Spinal cord (tissue), 10 donors: ENCODE results near the gene ZNF408. TPM values are rescaled to one million over a fixed set of nuclear protein-coding genes. Genes with fewer than 3 reads are reported as not detected.
"Not testable (repeated sequence)": the region's sequence is repeated elsewhere in the genome, so short reads cannot be mapped to it uniquely, and the experiment has no call there.

Source experiments
- DNase-seq, 6 donors: peaks; one replicate each; pipeline versions ENCODE4 v3.0.0 to v3.0.0-alpha.2; 2013 to 2015; ENCODE audit warnings: low spot score in 6 of 6, low read depth in 4 of 6
- H3K27ac ChIP-seq: one replicate; pipeline ENCODE4 v1.5.1; 2013; ENCODE audit warnings: low read depth, low read length, control low read depth
- H3K27me3 ChIP-seq: one replicate; pipeline ENCODE4 v1.6.1; 2013; ENCODE audit warnings: low read length; ENCODE audit not compliant: control insufficient read depth, insufficient read depth
- H3K36me3 ChIP-seq: one replicate; pipeline ENCODE4 v1.6.1; 2013; ENCODE audit warnings: low read length; ENCODE audit not compliant: control insufficient read depth, insufficient read depth
- H3K4me1 ChIP-seq: one replicate; pipeline ENCODE4 v1.6.1; 2013; ENCODE audit warnings: low read length; ENCODE audit not compliant: control insufficient read depth, insufficient read depth
- H3K4me3 ChIP-seq: one replicate; pipeline ENCODE4 v1.5.1; 2013; ENCODE audit warnings: low read depth, low read length, control low read depth
- H3K9me3 ChIP-seq: one replicate; pipeline ENCODE4 v1.6.1; 2013; ENCODE audit warnings: low read length; ENCODE audit not compliant: control insufficient read depth, insufficient read depth
- WGBS: methylation state at CpG from one replicate; pipeline ENCODE4 v1.1.5; 2013; ENCODE audit warnings: missing lambda C conversion rate; ENCODE audit not compliant: insufficient coverage; 5-methylcytosine and 5-hydroxymethylcytosine counted together
- polyA plus RNA-seq, 2 donors: library from polyadenylated mRNA; unstranded; fragments of 120-200 nt; gene quantifications; one replicate each; pipeline ENCODE4 v1.2.1, GENCODE V29; 2013; ENCODE audit not compliant: insufficient read length in 2 of 2
- total RNA-seq, 2 donors: library from RNA; depleted of rRNA in 1 of 2; stranded (reverse); fragments of 120-200 nt in 1 of 2; fragments of >200 nt in 1 of 2; gene quantifications; one replicate each; pipeline versions ENCODE4 v1.2.3 to v1.2.4, GENCODE V29; 2013 to 2014
- donor health status: healthy.

Gene ZNF408
- total and polyA plus RNA-seq, 4 donors = 2.2 to 12.7 (median 9.9) TPM

GRCh38 chr11:46665356-46665755 lies 35.5 kb upstream of the ZNF408 start:
- no peaks in the 10 kb centered on the region for H3K9me3 ChIP-seq
- H3K36me3 ChIP-seq = peaks cover 61% of the 10 kb centered on the region
- DNase-seq = no peak
- 100% methylated on average over 1 of the region's 1 CpG for WGBS
- H3K27ac ChIP-seq = no peak overlapping the region
- no peak overlapping the region for H3K4me3 ChIP-seq
- peaks cover 12% of the 10 kb centered on the region for H3K4me1 ChIP-seq
- H3K27me3 ChIP-seq = no peaks in the 10 kb centered on the region

- peak in 1 of 6 donors; percentile 31 for DNase-seq
- Histone ChIP-seq H3K4me3 (no peak overlapping the region), H3K27ac (peak overlapping the region; percentile 59), H3K9me3 (no peaks in the 10 kb centered on the region), H3K27me3 (no peaks in the 10 kb centered on the region), H3K4me1 (peaks cover 12% of the 10 kb centered on the region), H3K36me3 (peaks cover 59% of the 10 kb centered on the region)
- WGBS = 40% methylated on average over 3 of the region's 5 CpGs
Measured at GRCh38 chr11:46666516-46666915, 34.3 kb upstream of the ZNF408 start.

- Histone ChIP-seq H3K4me1 (peaks cover 12% of the 10 kb centered on the region), H3K36me3 (peaks cover 63% of the 10 kb centered on the region), H3K27me3 (no peaks in the 10 kb centered on the region), H3K27ac (peak overlapping the region; percentile 59), H3K9me3 (no peaks in the 10 kb centered on the region), H3K4me3 (no peak overlapping the region)
- DNase-seq = peak in 2 of 6 donors; percentile 17 to 64
- WGBS = 52% methylated on average over 2 of the region's 2 CpGs
Measured at GRCh38 chr11:46667043-46667481, 33.8 kb upstream of the ZNF408 start.

GRCh38 chr11:46668480-46669085 lies 32.2 kb upstream of the ZNF408 start:
- Histone ChIP-seq H3K9me3 (no peaks in the 10 kb centered on the region), H3K4me3 (no peak overlapping the region), H3K4me1 (peaks cover 12% of the 10 kb centered on the region), H3K27me3 (no peaks in the 10 kb centered on the region), H3K36me3 (peaks cover 72% of the 10 kb centered on the region), H3K27ac (no peak overlapping the region)
- 92% methylated on average over 10 of the region's 12 CpGs for WGBS
- DNase-seq = no peak

DNA sequence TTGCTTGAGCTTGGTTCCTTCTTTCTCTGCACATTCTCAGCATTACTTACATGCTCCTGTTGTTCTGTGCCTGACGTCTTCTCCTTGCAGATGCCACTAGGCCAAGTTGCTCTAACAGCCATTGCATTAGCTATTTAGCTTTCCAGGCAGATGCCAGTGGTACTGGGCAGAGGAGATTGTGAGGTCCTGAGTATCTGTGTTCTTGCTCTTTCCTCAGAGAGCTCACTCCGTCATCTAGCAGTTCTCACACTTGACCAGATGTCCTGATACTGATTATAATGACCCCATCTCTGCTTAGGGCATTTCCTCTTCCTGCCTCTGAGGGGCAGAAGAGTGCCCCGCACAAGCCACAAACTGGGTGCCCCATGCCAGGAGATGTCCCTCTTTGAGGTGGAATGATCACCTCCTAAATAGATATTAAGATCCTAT lies 31.1 kb upstream of the ZNF408 start:
- H3K27ac ChIP-seq = no peak overlapping the region
- H3K4me1 ChIP-seq = peaks cover 12% of the 10 kb centered on the region
- H3K27me3 ChIP-seq = no peaks in the 10 kb centered on the region
- WGBS = no CpG with 5 or more reads among the region's 3 CpGs
- peaks cover 72% of the 10 kb centered on the region for H3K36me3 ChIP-seq
- H3K4me3 ChIP-seq = no peak overlapping the region
- H3K9me3 ChIP-seq = no peaks in the 10 kb centered on the region
- DNase-seq = no peak

DNA sequence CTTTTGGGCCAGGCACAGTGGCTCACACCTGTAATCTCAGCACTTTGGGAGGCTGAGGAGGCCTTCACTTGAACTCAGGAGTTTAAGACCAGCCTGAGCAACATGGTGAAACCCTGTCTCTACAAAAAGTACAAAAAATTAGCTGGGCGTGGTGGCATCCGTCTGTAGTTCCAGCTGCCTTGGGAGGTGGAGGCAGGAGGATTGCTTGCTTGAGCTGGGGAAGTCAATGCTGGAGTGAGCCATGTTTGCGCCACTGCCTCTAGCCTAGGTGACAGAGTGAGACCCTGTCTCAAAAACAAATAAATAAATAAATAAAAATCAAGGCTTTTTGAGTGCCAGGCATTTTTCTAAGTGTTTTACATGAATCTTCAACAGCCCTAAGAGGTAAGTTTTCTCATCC lies 30.3 kb upstream of the ZNF408 start:
- DNase-seq, H3K4me3 ChIP-seq, H3K27ac ChIP-seq, H3K9me3 ChIP-seq, H3K27me3 ChIP-seq: not testable (repeated sequence)
- Histone ChIP-seq H3K4me1 (peaks cover 18% of the 10 kb centered on the region), H3K36me3 (peaks cover 67% of the 10 kb centered on the region)
- WGBS = 100% methylated on average over 1 of the region's 3 CpGs

- 87% methylated on average over 9 of the region's 10 CpGs for WGBS
- Histone ChIP-seq H3K27ac (no peak overlapping the region), H3K4me1 (peaks cover 21% of the 10 kb centered on the region), H3K9me3 (no peaks in the 10 kb centered on the region), H3K27me3 (no peaks in the 10 kb centered on the region), H3K4me3 (no peak overlapping the region), H3K36me3 (peaks cover 76% of the 10 kb centered on the region)
- DNase-seq = no peak
Measured at GRCh38 chr11:46671958-46672315, 28.9 kb upstream of the ZNF408 start.

- Histone ChIP-seq H3K27me3 (no peaks in the 10 kb centered on the region), H3K4me1 (peaks cover 20% of the 10 kb centered on the region)
- no peak for DNase-seq
Measured at GRCh38 chr11:46672381-46672839, 28.4 kb upstream of the ZNF408 start.

GRCh38 chr11:46673713-46674462 lies 26.9 kb upstream of the ZNF408 start:
- Histone ChIP-seq H3K27me3 (no peaks in the 10 kb centered on the region), H3K9me3 (no peaks in the 10 kb centered on the region), H3K36me3 (peaks cover 80% of the 10 kb centered on the region), H3K27ac (peak overlapping the region; percentile 33), H3K4me3 (no peak overlapping the region), H3K4me1 (peaks cover 16% of the 10 kb centered on the region)
- WGBS = 87% methylated on average over 5 of the region's 6 CpGs
- DNase-seq = no peak

More at GRCh38 chr11:46672381-46672839, 28.4 kb upstream of the ZNF408 start:
- no peaks in the 10 kb centered on the region for H3K9me3 ChIP-seq
- no peak overlapping the region for H3K27ac ChIP-seq
- peaks cover 76% of the 10 kb centered on the region for H3K36me3 ChIP-seq
- WGBS = 90% methylated on average over 5 of the region's 7 CpGs
- H3K4me3 ChIP-seq = no peak overlapping the region
